HG03469 (cell line): ENCODE results near the gene MIA.
"Not testable (repeated sequence)": the region's sequence is repeated elsewhere in the genome, so short reads cannot be mapped to it uniquely, and the experiment has no call there.

Experiments
- ATAC-seq: cut with Tn5 transposase; IDR thresholded peaks from one replicate; pipeline ENCODE4 v1.9.1; 2021; ENCODE audit warnings: mild to moderate bottlenecking, moderate library complexity, moderate number of reproducible peaks; ENCODE audit not compliant: unreplicated experiment

MIA gene

GRCh38 chr19:40801426-40802299 is 26.3 kb downstream of the MIA start:
- ATAC-seq, result no peak

GRCh38 chr19:40802300-40803169 is 27.2 kb downstream of the MIA start:
- no peak for ATAC-seq

- no peak for ATAC-seq
Measured at GRCh38 chr19:40803170-40803856, 28.0 kb downstream of the MIA start.

- ATAC-seq, result no peak
Measured at GRCh38 chr19:40803857-40804782, 28.8 kb downstream of the MIA start.

- ATAC-seq, result no peak
Measured at GRCh38 chr19:40804783-40805242, 29.5 kb downstream of the MIA start.

- no peak for ATAC-seq
Measured at GRCh38 chr19:40805258-40805868, 30.0 kb downstream of the MIA start.

GRCh38 chr19:40806423-40807146 is 31.3 kb downstream of the MIA start:
- ATAC-seq, result no peak

GRCh38 chr19:40807147-40808020 is 32.1 kb downstream of the MIA start:
- no peak for ATAC-seq

- ATAC-seq, result no peak
Measured at GRCh38 chr19:40808021-40808325, 32.7 kb downstream of the MIA start.

GRCh38 chr19:40808497-40808896 is 33.2 kb downstream of the MIA start:
- ATAC-seq, result no peak

- ATAC-seq, result no peak
Measured at GRCh38 chr19:40809358-40810086, 34.2 kb downstream of the MIA start.

- ATAC-seq, result no peak
Measured at GRCh38 chr19:40810160-40810559, 34.8 kb downstream of the MIA start.

GRCh38 chr19:40810649-40811408 is 35.5 kb downstream of the MIA start:
- not testable (repeated sequence) for ATAC-seq

- ATAC-seq, result no peak
Measured at GRCh38 chr19:40811478-40812341, 36.4 kb downstream of the MIA start.

- not testable (repeated sequence) for ATAC-seq
Measured at GRCh38 chr19:40812571-40812970, 37.2 kb downstream of the MIA start.

GRCh38 chr19:40813182-40813581 is 37.9 kb downstream of the MIA start:
- no peak for ATAC-seq
